Liver (tissue), 3 donors: ENCODE measurements around the gene BRI3.

ENCODE experiments used
- CTCF ChIP-seq: fragments of 150-350 bp; IDR thresholded peaks from 2 replicates; pipeline ENCODE4 v1.5.1; 2017; ENCODE audit warnings: improper control_type of control experiment, low read depth, low read length; ENCODE audit not compliant: missing input control
- JUND ChIP-seq, 2 donors: IDR thresholded peaks; 2 replicates each; pipeline ENCODE4 v1.6.1; 2016; ENCODE audit warnings: antibody characterized with exemption in 2 of 2
- RXRA ChIP-seq, 2 donors: IDR thresholded peaks; 2 replicates each; pipeline ENCODE4 v1.6.1; 2017 to 2018; ENCODE audit warnings: antibody characterized with exemption in 2 of 2, mild to moderate bottlenecking in 1 of 2
- donor health status: healthy.
- donor health status: healthy.

GRCh38 chr7:98276241-98276761, 5.2 kb upstream of the BRI3 start:
- TF ChIP-seq CTCF = no peak
- TF ChIP-seq JUND (IDR thresholded peaks at IDR 0.05) = no peak
- peak in 1 of 2 donors; percentile 59 for TF ChIP-seq RXRA (IDR thresholded peaks at IDR 0.05)
